Neural cell (in vitro differentiated cells): ENCODE measurements around the gene MGAT5. TPM values are rescaled to one million over a fixed set of nuclear protein-coding genes. Genes with fewer than 3 reads are reported as not detected.

ENCODE experiments used
- H2AFZ ChIP-seq: fragments of 200-600, 300-800 bp; sonication (generic), shearing (Covaris generic); 2 replicates; pipeline ENCODE4 v1.6.0; 2014; ENCODE audit warnings: low read depth, mild to moderate bottlenecking, antibody characterized with exemption, low read length, moderate library complexity
- H3F3A ChIP-seq: fragments of 200-600 bp; shearing (Covaris generic); 2 replicates; pipeline ENCODE4 v1.6.1; 2016; ENCODE audit warnings: mild to moderate bottlenecking, moderate library complexity, mixed read lengths, antibody characterized with exemption, low read length; ENCODE audit not compliant: insufficient read depth, poor library complexity, severe bottlenecking
- H3K27ac ChIP-seq: fragments of 200-600, 300-800 bp; sonication (generic), shearing (Covaris generic); 2 replicates; pipeline ENCODE4 v1.5.1; 2014; ENCODE audit warnings: mild to moderate bottlenecking, low read length, moderate library complexity
- H3K27me3 ChIP-seq: fragments of 300-800, 200-600 bp; sonication (generic), shearing (Covaris generic); 2 replicates; pipeline ENCODE4 v1.6.0; 2014; ENCODE audit warnings: mild to moderate bottlenecking, low read depth, low read length, moderate library complexity; ENCODE audit not compliant: insufficient read depth
- H3K36me3 ChIP-seq: fragments of 300-800, 200-600 bp; sonication (generic), shearing (Covaris generic); 2 replicates; pipeline ENCODE4 v1.5.1; 2014; ENCODE audit warnings: mild to moderate bottlenecking, antibody characterized with exemption, low read length, moderate library complexity; ENCODE audit not compliant: insufficient read depth
- H3K4me2 ChIP-seq: fragments of 300-800, 200-600 bp; sonication (generic), shearing (Covaris generic); 2 replicates; pipeline ENCODE4 v1.6.0; 2014; ENCODE audit warnings: mild to moderate bottlenecking, low read length
- H3K4me3 ChIP-seq: fragments of 300-800, 200-600 bp; sonication (generic), shearing (Covaris generic); 2 replicates; pipeline ENCODE4 v1.5.1; 2014; ENCODE audit warnings: mild to moderate bottlenecking, low read length, moderate library complexity
- H3K79me2 ChIP-seq: fragments of 200-600 bp; shearing (Covaris generic); replicated peaks from 2 replicates; pipeline ENCODE4 v1.6.0; 2014; ENCODE audit warnings: mild to moderate bottlenecking, low read length, moderate library complexity; ENCODE audit not compliant: insufficient read depth
- H3K9ac ChIP-seq: fragments of 300-800, 200-600 bp; sonication (generic), shearing (Covaris generic); 2 replicates; pipeline ENCODE4 v1.6.1; 2016; ENCODE audit warnings: mild to moderate bottlenecking, low read length, mixed read lengths
- H3K9me2 ChIP-seq: fragments of 200-600 bp; shearing (Covaris generic); 2 replicates; pipeline ENCODE4 v1.6.1; 2016; ENCODE audit warnings: mild to moderate bottlenecking, low read length, mixed read lengths; ENCODE audit not compliant: insufficient read depth
- H3K9me3 ChIP-seq: fragments of 200-600, 300-800 bp; sonication (generic), shearing (Covaris generic); 2 replicates; pipeline ENCODE4 v1.6.1; 2016; ENCODE audit warnings: mild to moderate bottlenecking, mixed run types, low read length, moderate library complexity, mixed read lengths
- H4K20me1 ChIP-seq: fragments of 200-600 bp; shearing (Covaris generic); 2 replicates; pipeline ENCODE4 v1.6.1; 2016; ENCODE audit warnings: mild to moderate bottlenecking, mixed run types; ENCODE audit not compliant: insufficient read depth
- CTCF ChIP-seq: fragments of 450-650 bp; IDR thresholded peaks from 2 replicates; pipeline ENCODE4 v1.5.1; 2014; ENCODE audit warnings: antibody characterized with exemption, mild to moderate bottlenecking, moderate library complexity; ENCODE audit not compliant: poor library complexity, severe bottlenecking
- EP300 ChIP-seq: fragments of 450-650 bp; conservative IDR thresholded peaks from 2 replicates; pipeline ENCODE4 v1.6.1; 2014; ENCODE audit warnings: antibody characterized with exemption, mild to moderate bottlenecking, moderate library complexity; ENCODE audit not compliant: poor library complexity, severe bottlenecking
- EZH2 ChIP-seq: fragments of 200-600, 300-800 bp; shearing (Covaris generic), sonication (generic); IDR thresholded peaks from 2 replicates; pipeline ENCODE4 v1.6.1; 2014; ENCODE audit warnings: antibody characterized with exemption, low read length, borderline replicate concordance, mild to moderate bottlenecking; ENCODE audit not compliant: insufficient read depth, poor library complexity, severe bottlenecking
- MXI1 ChIP-seq: fragments of 450-650 bp; conservative IDR thresholded peaks from 2 replicates; pipeline ENCODE4 v1.6.1; 2014; ENCODE audit warnings: antibody characterized with exemption, mild to moderate bottlenecking; ENCODE audit not compliant: poor library complexity, severe bottlenecking
- POLR2AphosphoS5 ChIP-seq: IDR thresholded peaks from 2 replicates; pipeline ENCODE4 v1.6.1; 2012
- RAD21 ChIP-seq: fragments of 450-650 bp; conservative IDR thresholded peaks from 2 replicates; pipeline ENCODE4 v1.6.1; 2014; ENCODE audit warnings: antibody characterized with exemption, mild to moderate bottlenecking, moderate library complexity
- REST ChIP-seq: IDR thresholded peaks from 2 replicates; pipeline ENCODE4 v1.6.1; 2012; ENCODE audit warnings: borderline replicate concordance
- SMC3 ChIP-seq: fragments of 450-650 bp; conservative IDR thresholded peaks from 2 replicates; pipeline ENCODE4 v1.6.1; 2014; ENCODE audit warnings: antibody characterized with exemption, mild to moderate bottlenecking, moderate library complexity; ENCODE audit not compliant: poor library complexity
- TAF1 ChIP-seq: IDR thresholded peaks from 2 replicates; pipeline ENCODE4 v1.6.1; 2012; ENCODE audit warnings: low read depth
- polyA plus RNA-seq: library from polyadenylated mRNA; depleted of rRNA; stranded (reverse); fragments of >200 nt; gene quantifications from 2 replicates; pipeline ENCODE4 v1.2.3, GENCODE V29; 2014

The MGAT5 gene
- polyA plus RNA-seq, 1 donor from 2014 or later: 40.9 TPM

DNA sequence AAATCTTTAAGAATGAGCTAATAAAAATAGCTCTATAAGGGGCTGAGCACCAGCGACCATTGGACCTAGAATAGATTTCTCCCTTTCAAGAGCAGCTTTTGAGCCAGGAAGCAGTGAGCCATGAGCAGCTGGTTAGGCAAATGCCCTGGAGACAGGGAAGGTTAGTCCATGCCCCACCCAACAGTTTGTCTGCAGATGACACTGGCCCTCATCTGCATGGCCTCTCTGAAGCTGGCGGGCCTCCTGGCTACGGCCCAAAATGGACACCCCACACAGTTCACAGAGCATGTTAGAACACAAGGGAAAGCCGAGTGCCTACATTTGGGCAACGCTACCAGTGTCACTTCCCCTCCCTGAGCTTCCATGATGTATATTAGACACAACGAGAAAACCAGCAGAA is 201.1 kb downstream of the MGAT5 start:
- Histone ChIP-seq H3K9me3 (no peaks in the 10 kb centered on the region), H3K9ac (no peak overlapping the region), H2AFZ (no peak overlapping the region), H3F3A (no peaks in the 10 kb centered on the region), H4K20me1 (no peaks in the 10 kb centered on the region), H3K27ac (no peak overlapping the region), H3K27me3 (no peaks in the 10 kb centered on the region), H3K4me3 (no peak overlapping the region), H3K9me2 (no peaks in the 10 kb centered on the region), H3K36me3 (no peaks in the 10 kb centered on the region), H3K4me2 (no peak overlapping the region), H3K79me2 (no peaks in the 10 kb centered on the region)
- no peak for TF ChIP-seq EP300
- no peak for TF ChIP-seq EZH2
- TF ChIP-seq MXI1: no peak
- no peak for TF ChIP-seq TAF1
- no peak for TF ChIP-seq RAD21
- TF ChIP-seq POLR2AphosphoS5: no peak
- no peak for TF ChIP-seq CTCF
- TF ChIP-seq REST: no peak
- TF ChIP-seq SMC3: no peak

GRCh38 chr2:134455426-134455825 is 201.6 kb downstream of the MGAT5 start:
- Histone ChIP-seq H3K27ac (no peak overlapping the region), H3F3A (no peaks in the 10 kb centered on the region), H3K36me3 (no peaks in the 10 kb centered on the region), H2AFZ (no peak overlapping the region), H3K9ac (no peak overlapping the region), H3K4me3 (no peak overlapping the region), H3K9me3 (no peaks in the 10 kb centered on the region), H3K4me2 (no peak overlapping the region), H3K9me2 (no peaks in the 10 kb centered on the region), H4K20me1 (no peaks in the 10 kb centered on the region), H3K79me2 (no peaks in the 10 kb centered on the region), H3K27me3 (no peaks in the 10 kb centered on the region)
- TF ChIP-seq SMC3: no peak
- no peak for TF ChIP-seq CTCF
- no peak for TF ChIP-seq POLR2AphosphoS5
- no peak for TF ChIP-seq RAD21
- no peak for TF ChIP-seq MXI1
